HG02852 (cell line): ENCODE measurements around the gene DCUN1D1.

Experiments
- ATAC-seq: cut with Tn5 transposase; IDR thresholded peaks from one replicate; pipeline ENCODE4 v1.9.1; 2021; ENCODE audit warnings: mild to moderate bottlenecking, moderate library complexity; ENCODE audit not compliant: unreplicated experiment

The DCUN1D1 gene

GRCh38 chr3:182937293-182938051, 42.9 kb downstream of the DCUN1D1 start:
- ATAC-seq = peak; percentile 61

- no peak for ATAC-seq
Observed at GRCh38 chr3:182936918-182937285, 43.4 kb downstream of the DCUN1D1 start.

GRCh38 chr3:182936239-182936917, 44.0 kb downstream of the DCUN1D1 start:
- no peak for ATAC-seq

GRCh38 chr3:182935803-182936202, 44.5 kb downstream of the DCUN1D1 start:
- no peak for ATAC-seq

- ATAC-seq = no peak
Observed at GRCh38 chr3:182925944-182926337, 54.4 kb downstream of the DCUN1D1 start.

- ATAC-seq = peak; percentile 94
Observed at GRCh38 chr3:182925330-182925943, 54.9 kb downstream of the DCUN1D1 start.

- ATAC-seq = no peak
Observed at GRCh38 chr3:182921665-182922355, 58.5 kb downstream of the DCUN1D1 start.

- ATAC-seq = no peak
Observed at GRCh38 chr3:182920515-182921084, 59.7 kb downstream of the DCUN1D1 start.

- no peak for ATAC-seq
Observed at GRCh38 chr3:182919866-182920357, 60.4 kb downstream of the DCUN1D1 start.

GRCh38 chr3:182917134-182917533, 63.2 kb downstream of the DCUN1D1 start:
- ATAC-seq = no peak

- peak; percentile 35 for ATAC-seq
Observed at GRCh38 chr3:182914341-182914740, 66.0 kb downstream of the DCUN1D1 start.

- peak; percentile 91 for ATAC-seq
Observed at GRCh38 chr3:182913889-182914288, 66.4 kb downstream of the DCUN1D1 start.

GRCh38 chr3:182912474-182912873, 67.9 kb downstream of the DCUN1D1 start:
- ATAC-seq = no peak

- ATAC-seq = no peak
Observed at GRCh38 chr3:182911782-182912111, 68.6 kb downstream of the DCUN1D1 start.

GRCh38 chr3:182910936-182911781, 69.2 kb downstream of the DCUN1D1 start:
- no peak for ATAC-seq

- no peak for ATAC-seq
Observed at GRCh38 chr3:182909318-182910040, 70.9 kb downstream of the DCUN1D1 start.

- no peak for ATAC-seq
Observed at GRCh38 chr3:182908471-182908870, 71.9 kb downstream of the DCUN1D1 start.

- no peak for ATAC-seq
Observed at GRCh38 chr3:182906036-182906435, 74.3 kb downstream of the DCUN1D1 start.

- no peak for ATAC-seq
Observed at GRCh38 chr3:182905623-182906022, 74.7 kb downstream of the DCUN1D1 start.
